Hematopoietic multipotent progenitor cell treated with erythropoietin and hydrocortisone succinate and interleukin-3 and kit ligand, for 6 days (in vitro differentiated cells): ENCODE measurements around the gene FMN1.

Experiments used
- DNase-seq: peaks from one replicate; pipeline ENCODE4 v3.0.0-alpha.2; 2015

Gene FMN1

DNA sequence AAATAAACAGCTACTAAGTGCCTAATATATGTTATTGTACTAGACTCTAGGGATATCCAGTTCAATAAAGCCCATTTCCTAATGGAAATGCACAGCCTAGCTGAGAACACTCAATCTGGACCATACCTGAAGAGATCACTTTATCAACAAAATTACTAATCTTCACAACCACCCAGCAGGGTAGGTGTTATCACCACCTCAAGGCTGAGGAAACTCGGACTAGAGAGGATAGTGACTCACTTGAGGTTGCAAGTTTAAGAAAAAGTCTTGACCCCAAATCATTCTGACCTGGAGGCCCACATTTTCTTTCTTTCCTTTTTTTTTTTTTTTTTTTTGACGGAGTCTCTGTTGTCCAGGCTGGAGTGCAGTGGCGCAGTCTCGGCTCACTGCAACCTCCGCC is 3.1 kb upstream of the FMN1 start:
- no peak for DNase-seq

DNA sequence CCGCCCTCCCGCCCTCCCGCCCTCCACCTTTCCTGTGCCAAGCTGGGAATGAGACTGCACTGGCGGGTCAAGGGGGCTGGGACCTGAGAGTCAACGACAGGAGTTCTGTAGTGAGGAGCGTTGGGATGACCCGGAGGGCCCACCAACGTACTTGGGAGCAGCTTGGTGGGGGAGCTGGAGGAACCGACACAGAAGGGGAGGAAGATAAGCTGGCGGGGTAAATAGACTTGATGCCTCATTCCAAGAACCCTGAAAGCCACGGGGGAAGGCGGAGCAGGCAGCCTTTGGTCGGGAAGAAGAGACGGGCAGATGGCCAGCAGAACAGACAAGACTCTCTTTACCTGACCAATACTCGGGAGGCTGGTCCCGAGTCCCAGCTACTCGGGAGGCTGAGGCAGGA is 277 bp downstream of the FMN1 start:
- DNase-seq: peak; percentile 34

GRCh38 chr15:33191591-33191990 is 2.9 kb downstream of the FMN1 start:
- DNase-seq: no peak

GRCh38 chr15:33190539-33190938 is 4.0 kb downstream of the FMN1 start:
- DNase-seq: no peak

- DNase-seq: no peak
These were observed 5.8 kb downstream of the FMN1 start for GRCh38 chr15:33188641-33189257.

GRCh38 chr15:33188159-33188558 is 6.4 kb downstream of the FMN1 start:
- no peak for DNase-seq

DNA sequence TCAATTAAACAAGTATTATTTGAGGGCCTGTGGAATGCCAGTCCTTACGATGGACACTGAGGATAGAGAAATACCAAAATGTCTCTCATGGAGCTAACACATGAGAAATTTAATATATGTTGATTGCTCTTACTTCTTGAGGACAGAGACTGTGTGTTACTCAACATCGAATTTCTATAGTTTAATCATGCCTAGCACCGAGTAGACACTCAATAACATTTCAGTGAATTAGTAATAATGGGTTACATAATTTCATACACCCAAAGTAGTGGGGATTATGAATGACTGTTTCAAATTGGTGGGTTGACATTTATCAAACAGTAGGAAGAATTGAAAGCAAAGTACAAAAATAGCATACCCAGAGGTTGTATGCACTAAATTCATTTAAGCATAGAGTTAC is 11.2 kb downstream of the FMN1 start:
- DNase-seq: no peak

GRCh38 chr15:33182926-33183325 is 11.6 kb downstream of the FMN1 start:
- no peak for DNase-seq

DNA sequence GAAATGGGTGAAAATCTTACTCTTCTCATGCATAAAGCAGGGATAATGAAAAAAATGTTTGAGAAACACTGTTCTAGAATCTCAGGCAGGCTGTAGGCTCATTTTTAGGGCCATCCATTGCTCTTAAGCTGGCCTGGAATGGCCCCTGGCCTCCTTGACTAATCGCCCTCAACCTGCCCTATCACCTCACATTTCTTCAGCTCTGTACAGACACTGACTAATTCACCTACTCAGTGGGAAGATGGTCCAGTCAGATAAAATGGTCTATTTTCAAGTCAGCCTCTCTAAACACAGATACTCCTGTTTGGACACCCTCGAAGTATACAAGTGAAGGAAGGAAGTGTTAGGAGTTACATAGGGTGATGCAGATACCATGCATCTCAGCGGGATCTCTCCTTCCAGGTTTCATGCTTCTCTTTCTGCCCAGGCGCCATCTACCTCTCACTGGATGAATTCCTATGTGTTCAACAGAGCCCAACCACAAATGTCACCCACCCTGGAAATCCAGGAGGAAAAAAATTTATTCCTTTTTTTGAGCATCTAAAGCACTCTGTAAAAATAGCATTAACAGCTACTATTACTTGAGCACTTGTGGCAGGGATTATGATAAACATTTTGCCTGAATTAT is 12.1 kb downstream of the FMN1 start:
- DNase-seq: no peak

- DNase-seq: no peak
These were observed 14.6 kb downstream of the FMN1 start for GRCh38 chr15:33179874-33180273.

- no peak for DNase-seq
These were observed 23.3 kb downstream of the FMN1 start for GRCh38 chr15:33171202-33171601.

DNA sequence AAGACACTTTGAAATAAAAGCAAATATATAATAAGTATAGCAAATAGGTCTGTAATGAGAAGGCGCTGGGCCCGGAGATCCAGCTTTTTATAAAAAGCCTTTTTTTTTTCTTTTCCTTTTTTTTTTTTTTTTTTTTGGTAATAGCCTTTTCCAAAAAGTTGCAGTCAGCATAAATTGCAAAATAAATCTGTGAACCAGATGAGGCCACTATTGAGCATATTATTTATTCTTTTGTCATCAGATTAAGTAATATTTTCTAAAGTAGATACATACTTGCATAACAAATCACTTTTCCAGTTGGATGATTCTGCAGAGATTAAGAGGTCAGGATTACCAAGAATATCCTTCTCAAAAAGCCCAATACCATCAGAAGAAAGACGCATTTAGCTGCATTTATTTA is 24.9 kb downstream of the FMN1 start:
- no peak for DNase-seq

DNA sequence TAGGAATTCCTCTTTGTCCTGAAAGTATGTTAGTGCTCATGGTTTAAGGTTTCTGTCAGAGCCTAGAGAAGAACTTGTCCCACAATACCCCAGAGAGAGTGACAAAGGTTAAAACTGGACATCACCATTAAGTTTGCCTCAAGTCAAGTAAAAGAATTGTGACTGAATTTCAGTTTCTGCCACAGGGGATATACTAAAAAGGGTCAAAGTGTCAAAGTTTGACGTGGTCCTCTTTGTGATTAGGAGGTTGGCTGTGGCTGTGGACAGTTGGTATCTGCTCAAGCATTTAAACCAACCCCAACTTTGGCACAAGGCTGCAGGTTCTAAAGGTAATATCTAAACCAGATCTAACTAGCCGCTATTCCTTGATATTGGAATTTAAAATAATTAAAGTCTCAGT is 26.1 kb downstream of the FMN1 start:
- DNase-seq: no peak

GRCh38 chr15:33163816-33164215 is 30.7 kb downstream of the FMN1 start:
- DNase-seq: no peak

DNA sequence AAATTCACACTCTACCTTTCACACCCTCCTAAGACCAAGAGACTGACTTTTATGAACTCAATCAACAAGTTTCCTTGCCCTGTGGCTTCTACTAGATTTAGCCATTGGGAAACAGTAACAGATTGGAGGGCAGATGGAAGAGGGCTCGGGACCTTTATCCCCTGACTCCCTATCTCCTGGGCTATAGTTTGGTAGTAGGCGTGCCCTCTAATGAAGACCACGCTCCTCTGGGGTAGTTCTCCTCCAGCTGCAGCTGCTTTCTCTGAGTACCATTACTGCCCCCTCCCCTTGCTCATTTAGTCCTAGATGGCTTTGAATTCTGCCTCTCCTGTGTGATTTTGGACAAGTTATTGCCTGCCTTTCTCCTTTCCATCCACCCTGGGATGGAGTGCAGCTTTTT is 33.3 kb downstream of the FMN1 start:
- no peak for DNase-seq

- no peak for DNase-seq
These were observed 33.8 kb downstream of the FMN1 start for GRCh38 chr15:33160581-33161165.

- peak; percentile 46 for DNase-seq
These were observed 34.6 kb downstream of the FMN1 start for GRCh38 chr15:33159726-33160453.

DNA sequence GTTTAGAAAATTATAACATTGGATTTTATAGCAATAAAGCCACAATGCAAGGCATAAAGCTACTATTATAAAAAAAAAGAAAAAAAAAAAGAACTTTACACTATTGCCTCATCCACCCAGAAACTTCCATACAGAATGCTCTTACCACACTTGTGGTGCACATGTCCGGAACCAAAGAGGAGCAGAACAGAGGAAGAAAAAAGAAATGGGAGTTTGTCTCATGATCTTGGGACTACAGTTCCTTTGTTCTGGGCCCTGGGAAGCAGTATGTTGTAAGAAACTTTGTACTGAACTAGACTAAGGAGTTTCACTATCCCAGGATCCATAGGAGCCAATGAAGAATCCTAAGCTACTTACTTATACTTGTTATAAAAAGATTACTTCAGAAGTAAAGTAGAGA is 36.1 kb downstream of the FMN1 start:
- DNase-seq: no peak

- no peak for DNase-seq
These were observed 37.0 kb downstream of the FMN1 start for GRCh38 chr15:33157371-33158037.

DNA sequence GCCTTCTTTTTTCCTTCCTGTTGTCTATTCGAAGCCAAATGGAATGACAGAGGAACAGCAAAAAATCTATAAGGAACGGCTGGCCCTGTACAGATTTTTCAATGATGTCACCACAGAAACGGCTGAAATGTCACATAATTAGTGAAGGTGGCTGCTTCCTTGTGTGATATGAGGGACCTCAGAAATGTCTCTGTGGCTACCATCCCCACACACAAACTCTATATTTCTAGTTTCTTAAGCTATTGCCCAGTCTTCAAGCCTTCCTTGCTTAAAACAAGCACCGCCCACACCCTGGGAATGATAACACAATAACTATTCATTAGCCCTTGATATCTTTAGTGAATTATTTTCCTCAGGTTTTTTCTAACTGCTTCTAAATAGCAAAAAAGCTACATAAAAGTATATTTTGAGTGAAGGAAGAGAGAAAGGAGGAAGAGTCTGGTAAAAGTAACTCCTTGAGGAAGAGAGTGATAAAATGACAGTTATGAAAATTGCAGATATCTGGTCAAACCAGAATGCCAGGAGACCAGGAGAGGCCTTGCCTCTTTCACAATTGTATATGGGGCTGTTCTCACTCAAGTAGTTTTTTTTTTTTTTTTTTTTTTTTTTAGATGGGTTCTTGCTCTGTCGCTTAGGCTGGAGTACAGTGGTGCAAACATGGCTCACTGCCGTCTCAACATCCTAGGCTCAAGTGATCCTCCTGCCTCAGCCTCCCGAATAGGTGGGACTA is 38.7 kb downstream of the FMN1 start:
- peak; percentile 12 for DNase-seq

DNA sequence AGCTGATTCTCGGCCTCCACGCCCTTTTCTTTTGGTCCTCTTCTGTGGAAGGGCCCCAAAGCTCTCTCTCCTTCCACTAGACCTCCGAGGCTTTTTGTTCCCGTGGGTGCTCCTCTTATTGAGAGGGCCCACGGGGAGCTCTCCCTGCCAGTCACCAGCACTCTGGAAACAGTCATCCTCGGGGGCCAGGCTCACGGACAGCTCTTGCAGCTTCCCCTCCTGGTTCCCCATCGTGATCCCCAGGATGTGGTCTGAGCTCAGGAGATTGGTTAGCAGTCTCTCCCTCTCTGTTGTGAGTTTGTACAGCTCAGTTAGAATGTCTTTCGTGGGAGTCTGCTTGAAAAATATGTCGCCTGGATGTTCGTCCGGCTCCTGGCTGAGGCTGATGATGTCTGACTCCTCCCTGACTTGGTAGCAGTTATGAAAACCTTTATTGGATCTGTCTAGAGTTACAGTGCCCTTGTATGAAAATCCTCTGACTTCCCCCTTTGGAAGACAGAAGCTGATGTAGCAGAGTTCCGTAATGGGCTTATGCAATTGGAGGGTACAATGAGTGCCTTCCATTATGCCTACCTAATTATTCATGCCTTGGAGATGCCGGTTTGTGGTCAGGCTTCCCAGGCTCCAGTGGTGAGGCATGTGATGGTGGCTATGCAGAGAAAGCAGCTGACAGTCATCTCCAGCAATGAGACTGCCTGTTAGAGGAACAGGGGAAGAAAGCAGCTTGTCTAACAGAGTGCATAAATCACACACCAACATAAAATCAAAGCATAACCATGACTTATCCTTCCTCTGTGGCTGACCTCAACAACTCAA is 40.0 kb downstream of the FMN1 start:
- DNase-seq: peak; percentile 24

GRCh38 chr15:33153548-33153947 is 41.0 kb downstream of the FMN1 start:
- no peak for DNase-seq
